ENCODE data around the gene TNPO3.

- TF ChIP-seq POLR2A (IDR thresholded peaks at IDR 0.05) (no peak), CTCF (IDR thresholded peaks at IDR 0.05) (no peak)
Observed at GRCh38 chr7:129043012-129043411, 11.9 kb downstream of the TNPO3 start.
